GM12878 (cell line): Measurements from ENCODE around the gene CD1D. TPM values are rescaled to one million over a fixed set of nuclear protein-coding genes. Genes with fewer than 3 reads are reported as not detected.

Experiments
- ATAC-seq: fragments of 200-7000 bp; cut with Tn5 transposase; 3 replicates; pipeline ENCODE4 v1.9.1; 2020; ENCODE audit warnings: mild to moderate bottlenecking, moderate library complexity
- BruUV-seq: library from RNA; stranded (reverse); fragments of 400-500 nt; replicated peaks from 2 replicates; lab custom pipeline; 2021; lab: Mats Ljungman, UMichigan
- CTCF ChIA-PET: fragments of 300-600 bp; sonication (Branson Sonifier 250); formaldehyde crosslinking; extraction: SDS; loops from one replicate; lab custom pipeline; 2021; ENCODE audit warnings: inconsistent platforms; lab: Yijun Ruan, JAX
- POLR2A ChIA-PET: fragments of 350-600 bp; formaldehyde crosslinking; extraction: SDS; loops from one replicate; lab custom pipeline; 2021; ENCODE audit warnings: inconsistent platforms; lab: Charles Lee
- RAD21 ChIA-PET: fragments of 300-600 bp; sonication (Branson Sonifier 250); formaldehyde crosslinking; loops from one replicate; lab custom pipeline; 2023; ENCODE audit warnings: antibody characterized with exemption; ENCODE audit not compliant: unreplicated experiment; lab: Charles Lee
- SMC1A ChIA-PET: fragments of 300-600 bp; sonication (Branson Sonifier 250); formaldehyde crosslinking; loops from one replicate; lab custom pipeline; 2023; ENCODE audit not compliant: unreplicated experiment, uncharacterized antibody; lab: Charles Lee
- DNase-seq: peaks from one replicate; pipeline ENCODE4 v3.0.0-alpha.2; 2011; ENCODE audit warnings: low read depth, low spot score
- FAIRE-seq: peaks from 3 replicates; lab custom pipeline; 2011; peaks lifted over from hg19 to GRCh38; lab: Jason Lieb, UNC
- H2AFZ ChIP-seq: 2 replicates; pipeline ENCODE4 v1.6.0; 2011; ENCODE audit warnings: low read depth, low read length, control low read depth; ENCODE audit not compliant: control insufficient read depth
- H3K27ac ChIP-seq: 2 replicates; pipeline ENCODE4 v1.5.1; 2011; ENCODE audit warnings: control low read depth; ENCODE audit not compliant: control insufficient read depth, insufficient read depth
- H3K27me3 ChIP-seq, 2 experiments: replicated peaks in 1 of 2; 2 replicates each; pipeline versions ENCODE4 v1.6.0 to v1.6.1; 2011; ENCODE audit warnings: low read length in 1 of 2; ENCODE audit not compliant: control insufficient read depth in 2 of 2, insufficient read depth in 2 of 2
- H3K36me3 ChIP-seq, 2 experiments: 2 replicates each; pipeline ENCODE4 v1.5.1; 2011; ENCODE audit warnings: low read length in 1 of 2; ENCODE audit not compliant: control insufficient read depth in 2 of 2, insufficient read depth in 2 of 2
- H3K4me1 ChIP-seq: 2 replicates; pipeline ENCODE4 v1.6.1; 2011; ENCODE audit warnings: mild to moderate bottlenecking, low read length, moderate library complexity, mixed read lengths; ENCODE audit not compliant: control insufficient read depth, insufficient read depth
- H3K4me2 ChIP-seq: 2 replicates; pipeline ENCODE4 v1.6.0; 2011; ENCODE audit warnings: control low read depth; ENCODE audit not compliant: control insufficient read depth, insufficient read depth
- H3K4me3 ChIP-seq: fragments of 200-600 bp; sonication (generic); 2 replicates; pipeline ENCODE4 v1.5.1; 2016
- H3K79me2 ChIP-seq: 2 replicates; pipeline ENCODE4 v1.6.0; 2011; ENCODE audit warnings: low read length; ENCODE audit not compliant: control insufficient read depth, insufficient read depth
- H3K9ac ChIP-seq: 2 replicates; pipeline ENCODE4 v1.8.0; 2011; ENCODE audit warnings: low read length, control low read depth, mixed read lengths; ENCODE audit not compliant: control insufficient read depth, insufficient read depth
- H3K9me3 ChIP-seq: replicated peaks from 3 replicates; pipeline ENCODE4 v1.5.1; 2011; ENCODE audit warnings: mild to moderate bottlenecking, low read length; ENCODE audit not compliant: control insufficient read depth, insufficient read depth
- H4K20me1 ChIP-seq: 2 replicates; pipeline ENCODE4 v1.6.0; 2011; ENCODE audit not compliant: control insufficient read depth, insufficient read depth
- ATF7 ChIP-seq: fragments of 450-650 bp; IDR thresholded peaks from 2 replicates; pipeline ENCODE4 v1.6.1; 2016; ENCODE audit warnings: low read depth, mild to moderate bottlenecking
- CBFB ChIP-seq: IDR thresholded peaks from 2 replicates; pipeline ENCODE4 v1.6.1; 2016; ENCODE audit warnings: antibody characterized with exemption, low read depth
- FOXK2 ChIP-seq: fragments of 450-650 bp; IDR thresholded peaks from 2 replicates; pipeline ENCODE4 v1.6.1; 2017; ENCODE audit warnings: mild to moderate bottlenecking, moderate library complexity
- JUND ChIP-seq: IDR thresholded peaks from 2 replicates; pipeline ENCODE4 v1.6.1; 2012; ENCODE audit warnings: low read depth, mild to moderate bottlenecking, low read length, improper control_type of control experiment, moderate library complexity
- MXI1 ChIP-seq: fragments of 150-350 bp; IDR thresholded peaks from 2 replicates; pipeline ENCODE4 v1.6.1; 2011; ENCODE audit warnings: low read depth, mild to moderate bottlenecking, inconsistent platforms, low read length, improper control_type of control experiment
- NFYA ChIP-seq: IDR thresholded peaks from 2 replicates; pipeline ENCODE4 v1.6.1; 2011; ENCODE audit warnings: low read depth, mild to moderate bottlenecking, low read length, improper control_type of control experiment, borderline replicate concordance
- NR2F1 ChIP-seq: fragments of 450-650 bp; conservative IDR thresholded peaks from 2 replicates; pipeline ENCODE4 v1.6.1; 2017; ENCODE audit warnings: mild to moderate bottlenecking
- POLR2AphosphoS2 ChIP-seq: IDR thresholded peaks from 2 replicates; pipeline ENCODE4 v1.6.1; 2011; ENCODE audit warnings: low read depth, mild to moderate bottlenecking, low read length, improper control_type of control experiment, moderate library complexity
- RUNX3 ChIP-seq: IDR thresholded peaks from 2 replicates; pipeline ENCODE4 v1.6.1; 2012; ENCODE audit warnings: low read length, inconsistent platforms
- SIX5 ChIP-seq: IDR thresholded peaks from 2 replicates; pipeline ENCODE4 v1.6.1; 2011; ENCODE audit warnings: mild to moderate bottlenecking, low read depth, low read length, moderate library complexity; ENCODE audit not compliant: severe bottlenecking
- SMARCA5 ChIP-seq: fragments of 450-650 bp; IDR thresholded peaks from 2 replicates; pipeline ENCODE4 v1.6.1; 2017; ENCODE audit warnings: mild to moderate bottlenecking
- SREBF1 ChIP-seq: IDR thresholded peaks from 2 replicates; pipeline ENCODE4 v1.6.1; 2012; ENCODE audit warnings: mild to moderate bottlenecking, low read length
- SUZ12 ChIP-seq: fragments of 200-600 bp; sonication (generic); IDR thresholded peaks from one replicate; pipeline ENCODE4 v1.6.1; 2018; ENCODE audit warnings: antibody characterized with exemption, mild to moderate bottlenecking; ENCODE audit not compliant: unreplicated experiment
- ZNF217 ChIP-seq: fragments of 450-650 bp; IDR thresholded peaks from 2 replicates; pipeline ENCODE4 v1.6.1; 2017; ENCODE audit warnings: antibody characterized with exemption, mild to moderate bottlenecking
- WGBS: methylation state at CpG from one replicate; pipeline ENCODE4 v1.1.6; 2016; ENCODE audit warnings: low lambda C conversion rate; ENCODE audit not compliant: insufficient replicate concordance, insufficient coverage; ENCODE audit errors: missing lambda C conversion rate; 5-methylcytosine and 5-hydroxymethylcytosine counted together
- in situ Hi-C: fragments of 300-500 bp; cut with MboI; formaldehyde crosslinking; loops from 9 replicates; pipeline ENCODE4 v1.14.3; 2018; ENCODE audit warnings: mixed read lengths
- intact Hi-C: fragments of 100-400 bp; cut with micrococcal nuclease; formaldehyde crosslinking; loops from one replicate; pipeline ENCODE4 v1.14.2; 2022; ENCODE audit not compliant: unreplicated experiment
- polyA plus RNA-seq, 11 experiments: library from polyadenylated mRNA; depleted of rRNA in 4 of 11; unstranded in 6 of 11; stranded (reverse) in 5 of 11; fragments of >200 nt; fragmentation: Nextera tagmentation in 4 of 11; fragmentation: Illumina TruSeq in 1 of 11; extraction: Ambion mirVana in 4 of 11; extraction: Trizol in 1 of 11; gene quantifications; 1 replicate in 1 of 11; 2 replicates in 10 of 11; pipeline versions ENCODE4 v1.2.1 to v1.2.3, GENCODE V29; 2011 to 2016; ENCODE audit warnings: inconsistent platforms in 2 of 11, missing spikeins in 2 of 11, low read depth in 1 of 11
- total RNA-seq, 4 experiments: library from RNA; depleted of rRNA in 3 of 4; stranded (reverse); fragments of >200 nt in 3 of 4; fragmentation: Illumina TruSeq in 1 of 4; extraction: Trizol in 1 of 4; gene quantifications; 2 replicates each; pipeline versions ENCODE4 v1.2.1 to v1.2.3, GENCODE V29; 2013 to 2021
- TF ChIP-seq, protein P1 (sequence below): fragments of 450-650 bp; IDR thresholded peaks from 2 replicates; pipeline ENCODE4 v1.6.1; 2018; ENCODE audit warnings: borderline replicate concordance, mild to moderate bottlenecking; ENCODE audit not compliant: partially characterized antibody
- TF ChIP-seq, protein P2 (sequence below): fragments of 450-650 bp; IDR thresholded peaks from 2 replicates; pipeline ENCODE4 v1.6.1; 2017; ENCODE audit warnings: mild to moderate bottlenecking, low read depth, inconsistent platforms; ENCODE audit not compliant: poor library complexity, severe bottlenecking
- TF ChIP-seq, protein P3 (sequence below): IDR thresholded peaks from 2 replicates; pipeline ENCODE4 v1.6.1; 2012; ENCODE audit warnings: low read depth, low read length, improper control_type of control experiment
- TF ChIP-seq, protein P4 (sequence below): fragments of 450-650 bp; IDR thresholded peaks from 2 replicates; pipeline ENCODE4 v1.6.1; 2014; ENCODE audit warnings: mild to moderate bottlenecking

CD1D gene
- total and polyA plus RNA-seq, 10 of the 15 experiments (the other 5 are each of a cell fraction or from before 2014, with no cell fraction given) = 0.21 to 1.4 (median 0.73) TPM; not detected in 2

DNA sequence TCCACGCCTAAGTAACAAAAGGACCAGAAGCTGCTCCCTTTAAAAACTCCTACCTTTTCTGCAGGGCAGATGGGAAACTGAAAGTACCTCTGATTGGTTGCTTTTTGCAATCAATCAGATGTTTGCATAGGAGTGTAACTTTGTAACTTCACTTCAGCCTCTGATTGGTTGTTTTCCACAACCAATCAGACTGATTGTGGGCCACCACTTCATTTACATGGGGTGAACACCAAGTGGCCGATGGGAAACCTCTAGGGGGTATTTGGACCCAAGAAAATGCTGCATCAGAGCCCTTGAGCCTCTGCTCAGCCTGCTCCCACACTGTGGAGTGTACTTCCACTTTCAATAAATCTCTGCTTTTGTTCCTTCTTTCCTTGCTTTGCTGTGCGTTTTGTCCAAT, 32.8 kb upstream of the CD1D start (continued):
- TF ChIP-seq MXI1 = no peak

DNA sequence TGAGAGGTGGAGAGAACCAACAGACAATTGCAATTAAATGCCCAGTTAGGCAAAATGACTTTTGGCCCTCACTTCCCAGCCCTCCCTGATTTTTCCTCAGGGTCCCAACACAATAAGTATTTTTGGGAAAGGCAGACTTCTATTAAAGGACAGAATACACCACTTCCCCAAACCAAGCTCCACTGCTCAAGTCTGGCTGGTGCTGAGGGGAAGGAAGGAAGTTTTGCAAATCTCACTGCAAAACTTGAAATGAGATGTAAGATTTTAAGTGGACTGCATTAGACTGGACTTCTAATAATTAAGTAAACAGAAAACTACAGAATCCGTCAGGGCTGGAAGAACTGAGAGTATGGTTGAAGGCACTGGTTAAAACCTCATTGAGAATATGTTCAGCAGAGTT, 32.2 kb upstream of the CD1D start:
- ChIA-PET POLR2A (no interaction called here), RAD21 (no interaction called here), SMC1A (no interaction called here), CTCF (interaction anchor here (1.6 kb wide), 1 partner anchor 24 kb away, joined by 6 read pairs; no protein-coding TSS in a partner anchor)
- intact Hi-C loops (no loop called here), in situ Hi-C loops (no loop called here)
- H4K20me1 ChIP-seq = no peaks in the 10 kb centered on the region
- H3K4me1 ChIP-seq = peaks cover 6% of the 10 kb centered on the region; the same call in 1 of the 2 replicates
- no peak overlapping the region for H3K4me3 ChIP-seq
- H3K4me2 ChIP-seq = no peak overlapping the region
- H2AFZ ChIP-seq = no peak overlapping the region
- no peaks in the 10 kb centered on the region for H3K27me3 ChIP-seq
- no peaks in the 10 kb centered on the region for H3K36me3 ChIP-seq
- no peak for DNase-seq
- H3K79me2 ChIP-seq = no peaks in the 10 kb centered on the region
- WGBS = 0% methylated on average over 1 of the region's 1 CpG
- no peak overlapping the region for H3K9ac ChIP-seq
- FAIRE-seq = no peak
- no peaks in the 10 kb centered on the region; the same call in 2 of the 3 replicates for H3K9me3 ChIP-seq
- no peak overlapping the region for H3K27ac ChIP-seq
- ATAC-seq = no peak
- no TSS peak for BruUV-seq
- TF ChIP-seq SMARCA5 = no peak
- TF ChIP-seq, protein P1, sequence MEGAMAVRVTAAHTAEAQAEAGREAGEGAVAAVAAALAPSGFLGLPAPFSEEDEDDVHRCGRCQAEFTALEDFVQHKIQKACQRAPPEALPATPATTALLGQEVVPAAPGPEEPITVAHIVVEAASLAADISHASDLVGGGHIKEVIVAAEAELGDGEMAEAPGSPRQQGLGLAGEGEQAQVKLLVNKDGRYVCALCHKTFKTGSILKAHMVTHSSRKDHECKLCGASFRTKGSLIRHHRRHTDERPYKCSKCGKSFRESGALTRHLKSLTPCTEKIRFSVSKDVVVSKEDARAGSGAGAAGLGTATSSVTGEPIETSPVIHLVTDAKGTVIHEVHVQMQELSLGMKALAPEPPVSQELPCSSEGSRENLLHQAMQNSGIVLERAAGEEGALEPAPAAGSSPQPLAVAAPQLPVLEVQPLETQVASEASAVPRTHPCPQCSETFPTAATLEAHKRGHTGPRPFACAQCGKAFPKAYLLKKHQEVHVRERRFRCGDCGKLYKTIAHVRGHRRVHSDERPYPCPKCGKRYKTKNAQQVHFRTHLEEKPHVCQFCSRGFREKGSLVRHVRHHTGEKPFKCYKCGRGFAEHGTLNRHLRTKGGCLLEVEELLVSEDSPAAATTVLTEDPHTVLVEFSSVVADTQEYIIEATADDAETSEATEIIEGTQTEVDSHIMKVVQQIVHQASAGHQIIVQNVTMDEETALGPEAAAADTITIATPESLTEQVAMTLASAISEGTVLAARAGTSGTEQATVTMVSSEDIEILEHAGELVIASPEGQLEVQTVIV = no peak
- TF ChIP-seq NFYA = no peak
- no peak for TF ChIP-seq FOXK2
- TF ChIP-seq, protein P2, sequence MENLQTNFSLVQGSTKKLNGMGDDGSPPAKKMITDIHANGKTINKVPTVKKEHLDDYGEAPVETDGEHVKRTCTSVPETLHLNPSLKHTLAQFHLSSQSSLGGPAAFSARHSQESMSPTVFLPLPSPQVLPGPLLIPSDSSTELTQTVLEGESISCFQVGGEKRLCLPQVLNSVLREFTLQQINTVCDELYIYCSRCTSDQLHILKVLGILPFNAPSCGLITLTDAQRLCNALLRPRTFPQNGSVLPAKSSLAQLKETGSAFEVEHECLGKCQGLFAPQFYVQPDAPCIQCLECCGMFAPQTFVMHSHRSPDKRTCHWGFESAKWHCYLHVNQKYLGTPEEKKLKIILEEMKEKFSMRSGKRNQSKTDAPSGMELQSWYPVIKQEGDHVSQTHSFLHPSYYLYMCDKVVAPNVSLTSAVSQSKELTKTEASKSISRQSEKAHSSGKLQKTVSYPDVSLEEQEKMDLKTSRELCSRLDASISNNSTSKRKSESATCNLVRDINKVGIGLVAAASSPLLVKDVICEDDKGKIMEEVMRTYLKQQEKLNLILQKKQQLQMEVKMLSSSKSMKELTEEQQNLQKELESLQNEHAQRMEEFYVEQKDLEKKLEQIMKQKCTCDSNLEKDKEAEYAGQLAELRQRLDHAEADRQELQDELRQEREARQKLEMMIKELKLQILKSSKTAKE = no peak
- TF ChIP-seq ATF7 = no peak
- no peak for TF ChIP-seq CBFB
- TF ChIP-seq SUZ12 = no peak
- no peak for TF ChIP-seq SREBF1
- TF ChIP-seq ZNF217 = no peak
- no peak for TF ChIP-seq JUND
- TF ChIP-seq POLR2AphosphoS2 = no peak
- TF ChIP-seq SIX5 = no peak
- TF ChIP-seq, protein P3, sequence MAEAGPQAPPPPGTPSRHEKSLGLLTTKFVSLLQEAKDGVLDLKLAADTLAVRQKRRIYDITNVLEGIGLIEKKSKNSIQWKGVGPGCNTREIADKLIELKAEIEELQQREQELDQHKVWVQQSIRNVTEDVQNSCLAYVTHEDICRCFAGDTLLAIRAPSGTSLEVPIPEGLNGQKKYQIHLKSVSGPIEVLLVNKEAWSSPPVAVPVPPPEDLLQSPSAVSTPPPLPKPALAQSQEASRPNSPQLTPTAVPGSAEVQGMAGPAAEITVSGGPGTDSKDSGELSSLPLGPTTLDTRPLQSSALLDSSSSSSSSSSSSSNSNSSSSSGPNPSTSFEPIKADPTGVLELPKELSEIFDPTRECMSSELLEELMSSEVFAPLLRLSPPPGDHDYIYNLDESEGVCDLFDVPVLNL = no peak
- no peak for TF ChIP-seq RUNX3
- no peak for TF ChIP-seq NR2F1
- TF ChIP-seq, protein P4, sequence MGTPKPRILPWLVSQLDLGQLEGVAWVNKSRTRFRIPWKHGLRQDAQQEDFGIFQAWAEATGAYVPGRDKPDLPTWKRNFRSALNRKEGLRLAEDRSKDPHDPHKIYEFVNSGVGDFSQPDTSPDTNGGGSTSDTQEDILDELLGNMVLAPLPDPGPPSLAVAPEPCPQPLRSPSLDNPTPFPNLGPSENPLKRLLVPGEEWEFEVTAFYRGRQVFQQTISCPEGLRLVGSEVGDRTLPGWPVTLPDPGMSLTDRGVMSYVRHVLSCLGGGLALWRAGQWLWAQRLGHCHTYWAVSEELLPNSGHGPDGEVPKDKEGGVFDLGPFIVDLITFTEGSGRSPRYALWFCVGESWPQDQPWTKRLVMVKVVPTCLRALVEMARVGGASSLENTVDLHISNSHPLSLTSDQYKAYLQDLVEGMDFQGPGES = no peak
